ENCODE measurements around the gene ASB2.

The ASB2 gene

DNA sequence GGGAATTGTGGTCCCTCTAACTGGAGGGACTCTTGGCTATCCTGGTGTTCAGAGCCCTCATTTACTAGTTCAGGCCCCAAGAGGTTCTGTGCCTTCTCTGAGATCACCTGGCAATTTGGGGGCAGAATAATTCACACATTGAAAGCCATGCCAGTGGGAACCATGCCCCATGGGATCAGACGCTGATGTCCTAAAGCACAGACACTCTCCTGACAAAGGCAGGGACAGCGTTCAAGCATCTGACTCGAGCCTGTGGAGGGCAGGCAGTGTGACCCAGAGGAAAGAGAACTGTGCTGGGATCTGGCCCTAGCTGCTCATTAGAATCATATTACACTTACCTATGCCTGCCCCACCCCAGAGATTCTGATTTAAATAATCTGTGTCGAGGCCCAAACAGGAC, 2.4 kb upstream of the ASB2 start:
- no peak for DNase-seq

DNA sequence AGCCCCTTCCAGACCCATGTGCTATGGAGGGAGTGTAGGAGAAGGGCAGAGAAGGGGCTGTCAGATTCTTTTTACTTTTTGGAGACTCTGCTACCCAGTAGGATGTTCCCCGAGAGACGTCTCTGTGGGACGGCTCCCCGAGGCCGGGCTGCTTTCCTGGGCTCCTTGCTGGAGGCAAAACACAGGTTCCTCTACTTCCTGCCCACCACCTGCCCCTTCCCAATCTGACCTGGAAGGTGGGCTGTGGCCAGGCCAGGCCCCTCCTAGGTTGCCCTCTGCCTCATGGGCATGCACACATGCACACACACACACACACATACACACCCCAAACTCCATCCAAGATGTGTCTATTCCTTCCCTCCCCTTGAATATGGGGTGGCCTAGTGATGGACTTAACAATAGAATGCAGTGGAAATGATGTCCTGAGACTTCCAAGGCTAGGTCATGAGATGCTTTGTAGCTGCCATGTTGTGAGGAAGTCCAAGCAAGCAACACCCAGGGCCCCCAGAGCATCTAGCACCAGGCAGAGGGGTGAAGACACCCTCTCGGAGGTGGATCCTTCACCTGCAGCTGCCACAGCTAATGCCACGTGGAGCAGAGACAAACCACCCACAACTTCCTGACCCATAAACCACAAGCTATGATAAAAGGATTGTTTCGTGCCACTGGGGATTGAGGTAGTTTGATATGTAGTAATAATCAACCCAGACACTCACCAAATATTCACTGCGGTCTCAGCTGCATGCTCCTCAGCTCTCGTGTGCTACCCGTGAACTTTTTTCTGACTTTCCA, 1.6 kb upstream of the ASB2 start:
- no peak for DNase-seq

DNA sequence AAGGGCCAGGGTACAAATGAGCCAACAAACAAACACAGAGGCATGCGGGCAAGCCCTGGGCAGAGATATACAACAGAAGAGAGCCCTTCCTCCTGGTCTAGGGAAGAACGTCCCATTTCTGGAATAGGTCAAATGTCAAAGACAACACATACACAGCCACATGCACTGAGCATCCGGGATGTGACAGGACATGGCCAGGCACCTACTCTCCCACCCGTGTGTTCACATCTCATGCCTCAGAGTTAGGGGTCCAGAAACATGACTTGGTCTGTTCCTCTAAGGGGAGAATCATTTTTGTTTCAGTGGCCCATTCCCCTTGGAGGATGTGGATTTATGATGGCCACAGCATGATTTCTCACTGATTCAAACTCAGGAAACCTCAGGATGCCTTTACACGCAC, 801 bp upstream of the ASB2 start:
- no peak for DNase-seq

DNA sequence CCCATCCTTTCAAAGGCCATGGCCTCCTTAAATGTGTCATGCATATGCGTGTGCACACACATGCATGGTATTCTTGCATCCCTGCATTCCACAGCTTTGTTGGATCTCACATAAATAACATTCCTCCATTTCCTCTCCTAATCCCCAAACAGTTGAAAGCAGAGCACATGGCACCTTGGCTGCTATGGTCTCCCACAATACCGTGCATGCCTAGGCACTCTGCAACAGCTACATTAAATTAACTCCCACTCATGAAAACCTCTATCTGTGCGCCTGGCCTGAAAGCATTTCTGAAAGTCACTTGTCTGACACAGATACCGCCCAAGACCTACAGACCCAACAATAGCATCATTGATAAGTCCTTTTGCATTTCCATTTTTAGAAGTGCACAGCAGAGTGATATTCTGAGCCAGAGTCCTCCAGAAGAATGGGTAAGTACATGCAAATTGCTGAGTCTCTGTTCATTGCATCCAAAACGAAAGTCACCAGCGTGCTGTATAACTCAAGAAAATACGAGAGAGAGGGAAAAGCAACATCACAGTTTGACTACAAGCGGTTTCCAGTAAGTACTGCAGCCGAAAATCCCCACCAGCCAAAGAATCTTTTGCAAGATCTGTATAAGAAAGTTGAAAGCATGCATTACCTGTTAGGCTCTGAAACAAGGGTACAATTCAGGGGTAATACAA, 436 bp downstream of the ASB2 start:
- DNase-seq = peak in 1 of 3 donors; percentile 52

DNA sequence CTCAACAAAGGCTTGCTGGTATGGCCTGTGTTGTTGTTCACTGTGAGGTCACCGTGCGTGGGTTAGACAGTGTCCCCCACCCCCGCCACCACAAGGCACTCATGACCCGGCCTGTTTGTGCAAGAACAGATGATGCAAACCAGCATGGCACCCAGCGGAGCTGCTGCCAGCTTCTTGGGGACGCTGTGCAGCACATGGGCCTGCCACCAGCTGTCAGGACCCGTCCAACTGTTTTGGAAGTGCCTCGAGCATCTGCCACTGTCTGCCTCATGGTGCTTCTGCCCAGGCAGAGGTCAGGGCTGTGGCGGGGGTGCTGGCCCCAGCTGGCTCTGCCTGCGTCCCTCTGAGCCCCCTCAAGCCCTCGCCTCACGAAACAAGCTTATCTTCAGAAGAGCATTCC, 1.5 kb downstream of the ASB2 start:
- DNase-seq = peak; percentile 88 to 90 (median 90)

DNA sequence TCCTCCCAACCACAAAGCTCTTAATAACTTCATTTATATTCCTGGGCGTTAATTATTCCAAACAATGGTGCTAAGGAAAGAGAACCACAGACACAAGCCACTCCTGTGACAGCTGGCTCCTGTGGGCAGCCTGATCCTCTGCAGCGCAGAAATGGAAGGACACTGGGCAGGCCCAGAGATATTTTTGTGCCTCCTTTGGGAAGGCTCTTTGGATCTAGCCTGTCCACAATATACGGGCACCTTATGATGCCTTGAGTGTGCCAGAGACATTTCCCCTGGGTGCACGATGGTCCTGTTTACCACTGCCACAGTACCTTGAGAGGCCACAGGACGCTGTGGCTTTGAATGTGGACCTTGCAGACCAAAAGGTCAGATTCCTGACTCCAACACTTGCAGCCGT, 2.1 kb downstream of the ASB2 start:
- DNase-seq = no peak

DNA sequence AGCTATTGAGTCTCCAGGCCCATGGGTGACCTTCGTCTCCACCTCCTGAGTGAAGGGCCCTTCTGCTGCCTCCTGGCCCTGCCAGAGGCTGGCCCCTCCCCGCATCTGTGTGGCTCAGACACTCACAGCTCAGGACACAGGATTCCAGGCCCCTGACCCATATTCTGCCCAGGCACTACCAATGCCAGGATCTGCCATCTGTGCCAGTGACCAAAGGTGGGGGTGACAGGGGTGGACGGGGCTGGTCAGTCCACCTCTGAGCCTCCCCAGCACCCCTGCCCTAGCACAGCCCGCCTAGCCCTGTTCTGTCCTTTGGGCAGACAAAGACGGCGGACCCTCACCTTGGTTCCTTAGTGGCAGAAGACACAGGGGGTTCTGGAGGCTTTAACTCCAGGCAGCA, 2.8 kb downstream of the ASB2 start:
- no peak for DNase-seq

DNA sequence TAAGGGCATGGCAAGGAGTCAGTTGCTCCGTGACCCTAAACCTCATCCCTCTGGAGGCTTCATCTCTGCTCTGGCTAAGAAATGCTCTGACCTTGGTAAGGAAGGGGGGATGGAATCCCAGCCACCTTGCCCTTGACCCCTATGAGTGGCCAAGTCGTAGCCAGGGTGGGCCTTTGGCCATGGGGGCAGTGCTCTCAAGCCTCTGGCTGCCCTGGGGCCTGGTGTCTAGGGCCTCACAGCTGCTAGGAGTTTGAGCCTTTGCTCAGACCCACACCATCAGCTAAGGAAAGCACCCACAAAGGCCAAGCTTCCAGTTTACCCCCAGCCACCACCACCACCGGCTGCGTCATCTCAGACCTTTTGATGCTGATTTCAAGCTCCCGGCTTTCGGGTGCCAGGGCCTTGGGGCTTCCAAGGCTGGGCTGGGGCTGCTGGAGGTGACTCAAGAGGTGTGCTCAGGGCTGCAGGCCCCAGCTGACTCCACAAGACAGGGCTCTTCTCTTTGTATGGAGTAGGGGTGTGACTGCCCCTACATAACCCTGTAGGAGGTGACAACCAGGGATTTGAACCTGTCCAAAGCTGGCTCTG, 3.7 kb downstream of the ASB2 start:
- no peak for DNase-seq

DNA sequence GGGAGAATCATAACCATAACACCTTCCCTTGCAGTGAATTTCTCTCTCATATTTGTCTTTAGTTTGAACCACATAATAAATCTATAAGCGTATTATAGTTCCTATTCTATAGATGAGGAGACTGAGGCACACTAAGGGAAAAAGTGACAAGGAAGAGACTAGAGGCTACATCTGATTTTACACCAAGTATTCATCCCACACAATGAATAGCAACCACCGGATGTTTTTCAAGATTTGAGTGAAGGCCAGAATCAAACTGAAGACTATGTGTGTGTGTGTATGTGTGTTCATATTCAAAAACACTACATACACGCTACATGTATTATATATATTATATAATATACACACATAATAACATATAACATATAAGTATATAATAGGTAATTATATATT, 4.7 kb downstream of the ASB2 start:
- DNase-seq = no peak

DNA sequence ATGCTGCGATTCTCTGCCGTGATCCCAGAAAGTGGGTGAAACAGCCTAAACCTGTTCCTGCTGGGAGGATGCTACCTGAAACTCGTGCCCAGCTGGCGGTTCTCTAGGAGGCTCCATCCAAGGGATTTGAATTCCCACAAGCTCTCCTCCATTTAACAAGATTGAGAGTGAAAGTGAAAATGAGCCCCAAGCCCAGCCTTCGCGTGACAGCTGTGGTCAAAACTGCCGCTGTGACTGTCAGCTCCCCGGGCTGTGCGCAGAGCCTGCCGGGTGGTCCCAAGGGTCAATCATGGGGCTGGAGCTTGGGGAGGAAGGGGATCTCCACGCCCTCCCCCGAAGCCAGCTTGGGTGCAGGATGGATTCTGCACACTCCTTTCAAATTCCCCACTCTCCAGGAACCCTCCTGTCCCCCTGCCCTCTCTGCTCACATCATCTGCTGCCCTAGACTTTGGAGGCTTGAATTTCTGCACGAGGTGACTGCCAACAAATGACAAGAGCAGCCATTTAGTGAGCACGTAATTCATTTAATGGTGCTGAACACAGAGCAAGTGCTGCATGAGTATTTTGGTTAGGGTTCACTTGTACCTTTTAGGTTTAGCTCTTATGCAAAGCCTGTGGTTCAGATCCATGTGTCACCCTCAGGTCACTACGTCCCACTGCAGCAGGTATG, 5.3 kb downstream of the ASB2 start:
- peak; percentile 68 to 70 (median 70) for DNase-seq

DNA sequence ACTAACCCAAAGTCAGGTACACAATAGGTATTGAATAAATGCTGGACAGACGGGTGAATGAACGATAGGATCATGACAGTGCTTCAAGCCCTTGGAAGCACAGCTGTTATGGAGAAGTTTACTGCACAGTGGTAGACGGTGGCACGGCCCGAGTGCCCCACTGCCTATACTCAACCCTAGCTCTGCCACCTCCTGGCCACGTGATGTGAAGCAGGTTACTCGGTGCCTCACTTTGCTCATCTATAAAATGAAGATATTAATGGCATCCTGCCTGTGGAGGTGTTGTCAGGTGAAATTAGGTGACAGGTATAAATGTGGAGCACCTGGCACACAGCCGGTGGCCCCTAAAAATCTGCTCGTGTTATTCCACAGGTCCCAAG, 5.8 kb downstream of the ASB2 start:
- DNase-seq = peak in 1 of 3 donors; percentile 22

DNA sequence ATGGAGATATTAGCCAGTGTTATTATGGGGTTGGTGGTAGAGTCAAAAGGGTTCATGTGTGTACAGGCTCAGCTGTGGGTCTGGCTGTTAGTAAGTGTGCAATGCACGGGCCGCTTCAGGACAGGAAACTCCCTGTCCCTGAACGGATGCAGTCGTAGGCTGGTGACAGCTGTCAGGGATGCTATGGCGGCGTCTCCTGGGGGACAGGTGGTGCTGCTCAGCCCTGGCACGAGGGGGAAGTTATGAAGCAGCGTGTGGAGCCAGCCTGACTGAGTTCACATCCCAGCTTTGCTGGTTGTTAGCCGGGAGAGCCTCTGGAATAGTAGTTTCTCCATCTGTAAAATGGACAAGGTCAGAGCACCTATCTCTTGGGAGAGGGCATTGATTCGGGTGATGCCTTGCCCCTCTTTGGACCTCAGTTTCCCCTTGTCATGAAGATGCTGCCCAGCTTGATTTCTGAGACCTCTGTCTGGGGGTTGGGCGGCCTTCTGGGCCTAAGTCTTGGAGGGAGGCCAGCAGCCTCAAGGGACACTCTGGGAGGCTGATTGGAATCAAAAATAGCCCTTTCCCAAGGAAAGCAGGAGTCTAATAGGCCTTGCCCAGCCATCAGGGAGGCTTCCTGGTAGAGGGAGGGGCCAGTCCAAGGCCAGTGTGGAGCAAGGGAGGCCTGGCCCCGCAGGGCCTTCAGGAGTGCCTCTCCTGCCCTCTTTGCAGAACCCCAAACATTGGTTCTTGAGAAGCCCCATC, 7.1 kb downstream of the ASB2 start:
- no peak for DNase-seq

DNA sequence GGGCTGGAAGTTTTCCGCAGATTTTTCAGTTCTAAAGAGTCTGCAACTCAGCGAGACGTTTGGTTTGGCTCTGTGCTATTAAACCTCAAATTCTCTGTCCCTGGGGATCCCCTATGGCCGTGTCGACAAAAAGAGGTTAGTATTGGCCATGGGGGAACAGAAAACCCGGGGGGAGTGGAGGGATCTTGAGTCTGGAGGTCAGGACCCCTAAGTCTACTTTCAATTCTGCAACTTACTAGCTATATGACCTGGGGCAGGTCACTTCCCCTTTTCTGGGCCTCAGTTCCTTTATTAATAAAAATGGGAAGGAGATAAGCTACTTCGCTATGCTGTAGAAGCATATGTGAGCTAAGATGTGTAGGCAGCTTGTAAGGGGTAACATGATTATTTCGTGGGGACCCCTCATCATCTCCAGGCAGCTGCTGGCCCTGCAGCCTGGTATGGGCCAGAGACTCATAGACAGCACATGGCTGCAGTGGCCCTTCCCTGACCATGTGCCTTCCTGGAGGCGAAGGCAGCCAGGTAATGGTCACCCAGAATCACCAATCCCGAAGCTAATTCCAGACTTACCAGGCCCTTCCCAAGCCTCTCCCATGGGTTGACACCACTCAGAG, 8.6 kb downstream of the ASB2 start:
- DNase-seq = peak; percentile 61 to 67 (median 62)

DNA sequence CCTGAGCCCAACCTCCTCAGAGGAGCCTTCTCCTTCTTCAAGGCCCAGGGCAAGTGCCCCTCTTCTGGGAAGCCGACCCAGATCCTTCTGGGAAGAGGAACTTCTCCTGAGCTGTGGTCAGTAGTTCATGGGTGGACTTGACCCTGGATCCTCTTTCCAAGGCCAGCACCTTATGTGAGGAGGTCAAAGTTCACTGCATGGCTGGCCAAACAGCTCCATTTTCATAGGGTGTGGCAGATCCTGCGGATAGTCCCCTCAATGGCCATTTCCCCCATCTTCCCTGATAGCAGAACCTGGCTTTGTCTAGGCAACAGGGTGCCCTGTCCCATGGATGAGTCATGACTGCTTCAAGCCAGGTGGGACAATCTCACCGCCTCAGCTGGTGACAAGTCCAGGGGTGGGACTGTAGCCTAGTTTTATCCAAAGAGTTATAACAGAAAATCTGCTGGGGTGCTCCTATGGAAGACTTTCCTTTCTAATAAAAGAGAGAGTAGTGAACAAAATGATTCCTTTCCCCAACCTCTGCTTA, 10.4 kb downstream of the ASB2 start:
- DNase-seq = no peak

DNA sequence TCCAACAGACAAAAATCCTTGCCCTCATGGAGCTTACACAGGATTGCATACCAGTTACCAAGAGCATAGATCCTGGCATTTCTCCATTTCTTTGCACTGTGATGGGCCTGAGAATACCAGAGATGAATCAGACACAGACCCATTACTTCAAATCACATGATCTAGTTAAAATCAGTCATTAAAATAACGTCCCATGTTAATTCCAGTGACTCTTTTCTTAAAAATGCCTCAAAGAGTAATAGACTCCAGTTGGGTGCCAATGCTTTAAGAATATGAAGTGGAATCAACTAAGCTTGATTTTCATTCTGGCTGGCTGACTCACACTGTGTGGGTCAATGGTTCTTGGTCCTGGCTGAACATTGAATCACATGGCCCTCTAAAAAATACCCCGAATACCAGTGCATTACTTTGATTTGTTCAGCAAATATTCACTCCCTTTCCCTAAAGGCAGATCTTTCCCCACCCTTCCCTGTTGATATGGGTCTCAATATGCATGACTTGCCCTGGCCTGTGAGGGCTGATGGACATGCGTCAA, 11.0 kb downstream of the ASB2 start:
- DNase-seq = peak; percentile 52 to 71 (median 62)

DNA sequence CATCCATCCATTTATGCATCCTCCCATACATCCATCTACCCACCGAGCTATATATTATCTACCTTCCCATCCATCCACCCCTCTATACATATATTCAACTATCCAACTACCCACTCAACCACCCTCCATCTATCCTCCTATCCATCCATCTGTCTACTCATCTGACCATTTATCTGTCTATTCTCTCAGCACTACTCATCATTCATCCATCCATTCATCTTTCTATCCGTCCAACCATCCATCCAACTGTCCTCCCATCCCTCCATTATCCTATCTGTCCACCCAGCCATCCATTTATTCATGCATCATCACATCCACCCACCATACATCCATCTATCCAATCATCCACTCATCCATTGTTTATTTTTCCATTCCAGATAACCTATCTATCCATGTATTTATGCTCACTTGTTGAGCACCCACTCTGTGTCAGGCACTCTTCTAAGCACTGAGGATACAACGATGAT, 11.5 kb downstream of the ASB2 start:
- no peak for DNase-seq

DNA sequence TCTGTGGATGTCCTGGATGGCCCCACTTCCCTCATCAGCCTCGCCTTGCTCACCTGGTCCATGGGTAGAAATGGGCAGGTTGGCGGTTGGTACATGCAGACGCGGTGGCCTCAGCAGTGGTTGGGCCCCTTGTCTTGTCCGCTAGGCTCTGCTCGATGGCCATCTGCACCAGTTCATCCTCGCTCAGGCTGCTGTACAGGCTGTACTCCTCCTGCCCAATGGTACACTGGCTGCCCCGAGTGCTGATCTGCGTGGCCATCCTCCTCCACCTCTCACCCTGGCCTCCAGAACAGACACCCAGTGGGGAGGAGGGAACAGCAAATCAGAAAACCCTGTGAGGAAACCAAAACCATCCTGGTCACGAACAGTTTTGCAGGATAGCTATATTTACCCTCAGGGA, 12.1 kb downstream of the ASB2 start:
- no peak for DNase-seq

DNA sequence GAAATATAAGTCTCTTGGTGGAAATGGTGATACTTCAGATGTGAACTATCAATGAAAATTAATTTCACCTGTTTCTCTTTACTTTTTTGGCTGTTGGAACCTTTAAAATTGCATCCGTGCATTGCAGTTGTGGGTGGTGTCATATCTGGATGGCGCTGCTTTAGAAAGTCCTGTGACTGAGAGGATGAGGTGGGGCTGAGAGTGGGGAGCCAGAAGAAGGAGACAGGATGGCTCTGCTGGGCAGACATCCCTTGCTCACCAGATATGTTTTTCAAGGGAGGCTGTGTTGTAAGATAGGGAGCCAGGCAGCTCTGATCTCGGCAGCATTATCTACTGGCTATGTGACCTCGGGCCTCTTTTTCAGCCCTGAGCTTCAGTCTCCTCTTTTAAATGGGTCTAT, 12.7 kb downstream of the ASB2 start:
- DNase-seq = no peak

DNA sequence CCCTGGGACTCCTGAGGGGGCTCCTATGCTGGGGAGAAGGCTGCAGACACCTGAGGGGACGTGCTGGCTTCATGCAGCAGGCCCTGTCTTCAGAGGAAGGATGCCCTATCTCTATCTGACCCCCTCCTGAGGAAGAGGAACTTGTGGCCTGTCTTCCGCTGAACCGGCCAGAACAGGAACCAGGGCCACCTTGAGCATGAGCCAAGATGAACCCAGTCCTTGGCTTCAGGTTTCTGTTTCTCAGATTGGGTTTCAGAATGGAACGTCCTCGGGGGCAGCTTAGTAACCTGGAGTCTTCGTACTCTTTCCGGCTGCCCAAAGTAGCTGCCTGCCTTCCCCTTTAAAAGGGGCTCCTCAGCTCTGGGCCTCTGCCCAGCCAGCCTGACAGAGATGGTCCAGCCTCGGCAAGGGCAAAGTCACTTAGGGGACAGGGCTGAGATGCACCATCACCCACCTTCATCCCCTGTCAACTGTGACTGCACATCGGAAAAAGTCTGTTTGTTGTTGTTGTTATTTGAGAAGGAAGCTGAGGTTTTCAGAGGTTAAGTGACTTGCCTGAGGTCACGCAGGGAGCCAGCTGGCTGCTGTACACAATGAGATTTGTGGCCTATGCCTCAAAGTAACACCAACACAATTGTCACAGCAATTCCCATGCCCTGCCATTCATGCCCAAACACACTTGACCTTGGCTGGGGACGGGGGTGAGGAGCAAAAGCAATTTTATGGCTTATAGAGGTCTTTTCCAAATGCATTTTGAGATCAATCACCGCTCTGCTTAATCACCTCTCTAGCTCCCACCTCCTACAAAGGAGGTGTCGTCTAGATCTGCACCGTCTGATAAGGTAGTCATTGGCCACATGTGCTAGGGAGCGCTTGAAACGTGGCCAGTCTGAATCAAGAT, 13.4 kb downstream of the ASB2 start:
- DNase-seq = peak; percentile 56 to 61 (median 60)

DNA sequence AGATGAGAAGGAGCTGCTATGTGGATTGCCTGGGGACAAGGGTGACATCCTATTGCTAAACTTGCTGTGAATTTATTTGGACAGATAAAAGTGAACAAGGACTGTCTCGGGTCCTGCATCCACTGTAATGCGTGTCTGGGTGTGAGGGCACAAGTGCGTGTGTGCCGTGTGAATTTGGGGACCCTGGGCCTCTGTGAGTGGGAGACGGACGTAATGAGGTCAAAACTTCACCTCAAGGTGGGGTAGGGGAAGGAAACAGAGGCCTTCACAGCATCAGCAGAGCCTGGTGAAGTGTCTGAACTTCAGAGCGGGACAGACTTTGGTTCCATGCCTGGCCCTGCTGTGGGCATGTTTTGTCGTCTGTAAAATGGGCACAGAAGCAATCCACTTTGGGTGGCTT, 14.8 kb downstream of the ASB2 start:
- DNase-seq = no peak
